Muscle layer of duodenum (tissue), 2 donors: Measurements from ENCODE around the gene TNFAIP8L2.
"Not testable (repeated sequence)": the region's sequence is repeated elsewhere in the genome, so short reads cannot be mapped to it uniquely, and the experiment has no call there.

Source experiments
- H3K27ac ChIP-seq: one replicate; pipeline ENCODE4 v1.7.0; 2013; ENCODE audit warnings: mild to moderate bottlenecking, low read length
- H3K27me3 ChIP-seq: one replicate; pipeline ENCODE4 v1.7.0; 2013; ENCODE audit warnings: low read depth, mild to moderate bottlenecking, control low read depth, low read length
- H3K36me3 ChIP-seq, 2 donors: one replicate each; pipeline ENCODE4 v1.7.0; 2013; ENCODE audit warnings: low read length in 2 of 2, control low read depth in 1 of 2, mild to moderate bottlenecking in 1 of 2; ENCODE audit not compliant: insufficient read depth in 2 of 2, control insufficient read depth in 1 of 2
- H3K4me1 ChIP-seq, 2 donors: one replicate each; pipeline ENCODE4 v1.7.0; 2013; ENCODE audit warnings: low read length in 2 of 2, mild to moderate bottlenecking in 2 of 2, control low read depth in 1 of 2, moderate library complexity in 1 of 2; ENCODE audit not compliant: insufficient read depth in 2 of 2, control insufficient read depth in 1 of 2
- H3K4me3 ChIP-seq, 2 donors: one replicate each; pipeline ENCODE4 v1.7.0; 2013; ENCODE audit warnings: low read length in 2 of 2, low read depth in 1 of 2, mild to moderate bottlenecking in 1 of 2
- H3K9me3 ChIP-seq, 2 donors: one replicate each; pipeline ENCODE4 v1.7.0; 2013; ENCODE audit warnings: low read length in 2 of 2, control low read depth in 1 of 2, mild to moderate bottlenecking in 1 of 2; ENCODE audit not compliant: control insufficient read depth in 1 of 2
- donor health status: healthy.

TNFAIP8L2 gene

GRCh38 chr1:151171190-151171589, 14.7 kb downstream of the TNFAIP8L2 start:
- H3K27me3 ChIP-seq, result no peaks in the 10 kb centered on the region
- H3K36me3 ChIP-seq, result peaks cover 26 to 56% of the 10 kb centered on the region in 2 donors
- no peaks in the 10 kb centered on the region for H3K9me3 ChIP-seq
- no peak overlapping the region for H3K27ac ChIP-seq
- H3K4me3 ChIP-seq, result no peak overlapping the region
- peaks cover 10 to 16% of the 10 kb centered on the region in 2 donors for H3K4me1 ChIP-seq

GRCh38 chr1:151175041-151175741, 18.7 kb downstream of the TNFAIP8L2 start:
- H3K27me3 ChIP-seq, result no peaks in the 10 kb centered on the region
- peaks cover 0 to 4% of the 10 kb centered on the region in 2 donors for H3K4me1 ChIP-seq
- peak overlapping the region; percentile 12 for H3K27ac ChIP-seq
- no peak overlapping the region for H3K4me3 ChIP-seq
- H3K36me3 ChIP-seq, result peaks cover 41 to 55% of the 10 kb centered on the region in 2 donors
- no peaks in the 10 kb centered on the region for H3K9me3 ChIP-seq

GRCh38 chr1:151175863-151176262, 19.4 kb downstream of the TNFAIP8L2 start, which contains the start of gene TMOD4:
TSS of gene TMOD4 (minus strand) at chr1:151175981. CDS start at chr1:151174875, 1,106 bp downstream.
- peaks cover 0 to 4% of the 10 kb centered on the region in 2 donors for H3K4me1 ChIP-seq
- H3K36me3 ChIP-seq, result peaks cover 42 to 53% of the 10 kb centered on the region in 2 donors
- no peaks in the 10 kb centered on the region for H3K27me3 ChIP-seq
- H3K27ac ChIP-seq, result peak within 1 kb of the TSS; percentile 12
- H3K9me3 ChIP-seq, result no peaks in the 10 kb centered on the region
- H3K4me3 ChIP-seq, result no peak within 1 kb of the TSS

- Histone ChIP-seq H3K4me3 (no peak overlapping the region), H3K4me1 (peaks cover 0 to 4% of the 10 kb centered on the region in 2 donors), H3K27me3 (no peaks in the 10 kb centered on the region), H3K9me3 (no peaks in the 10 kb centered on the region), H3K36me3 (peaks cover 48 to 58% of the 10 kb centered on the region in 2 donors), H3K27ac (no peak overlapping the region)
These were observed 20.1 kb downstream of the TNFAIP8L2 start for GRCh38 chr1:151176514-151177045.

GRCh38 chr1:151184211-151184610, 27.8 kb downstream of the TNFAIP8L2 start:
- H3K4me3 ChIP-seq, result no peak overlapping the region

GRCh38 chr1:151187205-151187604, 30.8 kb downstream of the TNFAIP8L2 start:
- no peaks in the 10 kb centered on the region for H3K9me3 ChIP-seq
- H3K36me3 ChIP-seq, result peaks cover 25 to 30% of the 10 kb centered on the region in 2 donors
- H3K4me3 ChIP-seq, result no peak overlapping the region
- H3K4me1 ChIP-seq, result peaks cover 4 to 15% of the 10 kb centered on the region in 2 donors
- H3K27me3 ChIP-seq, result no peaks in the 10 kb centered on the region
- H3K27ac ChIP-seq, result no peak overlapping the region

More at GRCh38 chr1:151184211-151184610, 27.8 kb downstream of the TNFAIP8L2 start:
- Histone ChIP-seq H3K27ac (no peak overlapping the region), H3K27me3 (no peaks in the 10 kb centered on the region), H3K9me3 (no peaks in the 10 kb centered on the region), H3K36me3 (peaks cover 36 to 52% of the 10 kb centered on the region in 2 donors), H3K4me1 (peaks cover 3 to 15% of the 10 kb centered on the region in 2 donors)

GRCh38 chr1:151188667-151189066, 32.2 kb downstream of the TNFAIP8L2 start:
- H3K27me3 ChIP-seq, H3K9me3 ChIP-seq, H3K27ac ChIP-seq: not testable (repeated sequence)
- peaks cover 4 to 15% of the 10 kb centered on the region in 2 donors for H3K4me1 ChIP-seq
- peak overlapping the region; percentile 79 to 84 for H3K4me3 ChIP-seq
- peaks cover 14 to 16% of the 10 kb centered on the region in 2 donors for H3K36me3 ChIP-seq

GRCh38 chr1:151189637-151190445, 33.4 kb downstream of the TNFAIP8L2 start, which contains the start of gene VPS72:
TSS of gene VPS72 (minus strand) at chr1:151190197. CDS start at chr1:151190121, 76 bp downstream.
- peaks cover 4 to 15% of the 10 kb centered on the region in 2 donors for H3K4me1 ChIP-seq
- peak within 1 kb of the TSS; percentile 89 for H3K27ac ChIP-seq
- H3K4me3 ChIP-seq, result peak within 1 kb of the TSS; percentile 79 to 84
- H3K36me3 ChIP-seq, result peaks cover 6 to 9% of the 10 kb centered on the region in 2 donors
- no peaks in the 10 kb centered on the region for H3K27me3 ChIP-seq
- no peaks in the 10 kb centered on the region for H3K9me3 ChIP-seq

GRCh38 chr1:151192047-151192446, 35.6 kb downstream of the TNFAIP8L2 start:
- H3K36me3 ChIP-seq, result no peaks in the 10 kb centered on the region
- H3K27me3 ChIP-seq, result no peaks in the 10 kb centered on the region
- H3K4me3 ChIP-seq, result no peak overlapping the region
- no peaks in the 10 kb centered on the region for H3K9me3 ChIP-seq
- H3K4me1 ChIP-seq, result peaks cover 4 to 15% of the 10 kb centered on the region in 2 donors
- H3K27ac ChIP-seq, result no peak overlapping the region

- Histone ChIP-seq H3K27me3 (no peaks in the 10 kb centered on the region), H3K9me3 (no peaks in the 10 kb centered on the region), H3K27ac (no peak overlapping the region), H3K4me1 (peaks cover 9 to 10% of the 10 kb centered on the region in 2 donors), H3K4me3 (no peak overlapping the region), H3K36me3 (no peaks in the 10 kb centered on the region)
These were observed 36.9 kb downstream of the TNFAIP8L2 start for GRCh38 chr1:151193304-151193703.

- peaks cover 3 to 10% of the 10 kb centered on the region in 2 donors for H3K4me1 ChIP-seq
- no peak overlapping the region for H3K27ac ChIP-seq
- no peak overlapping the region for H3K4me3 ChIP-seq
- no peaks in the 10 kb centered on the region for H3K27me3 ChIP-seq
- peaks cover 0 to 4% of the 10 kb centered on the region in 2 donors for H3K36me3 ChIP-seq
- no peaks in the 10 kb centered on the region for H3K9me3 ChIP-seq
These were observed 37.4 kb downstream of the TNFAIP8L2 start for GRCh38 chr1:151193856-151194255.
